T47D (cell line): ENCODE data around the gene MVP.
"Not testable (repeated sequence)": the region's sequence is repeated elsewhere in the genome, so short reads cannot be mapped to it uniquely, and the experiment has no call there.

Experiments used
- DNase-seq, 2 experiments: peaks; one replicate each; pipeline versions ENCODE4 v3.0.0 to v3.0.0-alpha.2; 2011 to 2012; ENCODE audit warnings: low read depth in 1 of 2, low spot score in 1 of 2
- JUND ChIP-seq: IDR thresholded peaks from 2 replicates; pipeline ENCODE4 v1.6.1; 2012; ENCODE audit warnings: low read depth
- in situ Hi-C: cut with HindIII; loops from 2 replicates; pipeline ENCODE4 v1.10.0; 2016; ENCODE audit warnings: low sequenced_read_pairs, low pct_unique_long_range_greater_than_20kb

The MVP gene

GRCh38 chr16:29790949-29791844, 29.1 kb upstream of the MVP start:
- TF ChIP-seq JUND: no peak
- DNase-seq: peak in 1 of 2 experiments; percentile 14

DNA sequence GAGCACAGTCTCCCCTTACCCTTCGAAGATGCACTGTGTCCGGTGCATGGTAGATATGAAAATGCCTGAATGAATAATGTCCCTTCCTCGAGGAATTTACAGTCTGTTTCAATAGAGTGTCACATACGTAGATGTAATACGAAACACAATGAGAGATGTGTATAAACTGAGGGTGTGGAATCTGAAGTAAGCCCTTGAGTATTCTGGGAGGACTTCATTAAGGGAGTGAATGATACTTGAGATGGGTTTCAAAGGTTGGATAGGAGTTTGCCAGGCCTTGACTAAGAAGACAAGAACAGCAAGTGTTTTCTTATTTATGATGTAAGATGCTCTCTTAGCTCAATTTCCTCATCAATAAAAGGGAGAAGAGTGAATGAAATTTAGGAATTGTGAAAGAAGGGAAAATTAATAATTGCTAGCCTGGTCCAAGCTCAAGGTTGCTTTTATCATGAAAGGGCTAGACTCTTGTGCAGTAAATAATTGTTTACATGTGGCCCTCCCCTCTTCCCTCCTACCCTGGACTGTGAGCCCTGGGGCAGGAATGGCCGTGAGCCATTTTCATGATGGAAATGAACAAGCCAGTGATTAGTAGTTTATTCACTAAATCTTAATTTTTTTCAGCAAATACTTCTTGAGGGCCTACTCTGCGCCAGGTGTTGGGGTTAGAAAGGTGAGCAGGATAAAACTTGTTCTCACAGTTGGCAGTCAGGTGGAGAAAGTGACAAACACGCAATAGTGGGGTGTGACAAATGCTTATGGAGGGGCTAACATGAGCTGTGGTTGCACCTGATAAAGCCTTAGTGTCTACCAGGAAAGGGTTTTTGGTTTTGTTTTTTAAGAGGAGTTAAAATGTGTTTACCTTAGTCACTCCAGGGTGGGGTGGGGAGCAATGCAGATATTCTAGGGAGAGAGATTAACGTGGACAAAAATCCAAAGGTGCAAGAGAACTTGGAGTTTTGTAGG, 28.1 kb upstream of the MVP start:
- no peak for TF ChIP-seq JUND
- in situ Hi-C loops: no loop called here
- DNase-seq: no peak

More at GRCh38 chr16:29790949-29791844, 29.1 kb upstream of the MVP start:
- in situ Hi-C loops: no loop called here

- in situ Hi-C loops, DNase-seq: not testable (repeated sequence)
Measured at GRCh38 chr16:29793153-29793552, 27.1 kb upstream of the MVP start.

DNA sequence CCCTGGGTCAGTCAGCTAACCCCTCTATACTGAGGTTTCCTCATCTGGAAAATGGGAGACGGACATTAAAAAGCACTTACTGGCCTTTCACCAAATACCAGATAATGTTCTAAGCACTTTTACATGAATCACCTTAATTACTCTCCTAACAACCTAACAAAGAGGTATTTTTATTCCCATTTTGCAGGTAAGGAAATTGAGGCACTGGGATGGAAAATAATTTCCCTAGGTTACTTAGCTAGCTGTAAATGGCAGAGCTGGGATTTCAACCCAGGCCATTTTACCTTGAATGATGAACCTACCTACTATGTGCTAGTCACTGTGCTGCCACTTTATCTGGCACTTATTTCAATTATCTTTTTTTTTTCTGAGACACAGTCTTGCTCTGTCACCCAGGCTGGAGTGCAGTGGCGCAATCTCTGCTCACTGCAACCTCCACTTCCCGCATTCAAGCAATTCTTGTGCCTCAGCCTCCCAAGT, 26.0 kb upstream of the MVP start:
- in situ Hi-C loops: no loop called here
- DNase-seq: no peak
- TF ChIP-seq JUND: no peak

DNA sequence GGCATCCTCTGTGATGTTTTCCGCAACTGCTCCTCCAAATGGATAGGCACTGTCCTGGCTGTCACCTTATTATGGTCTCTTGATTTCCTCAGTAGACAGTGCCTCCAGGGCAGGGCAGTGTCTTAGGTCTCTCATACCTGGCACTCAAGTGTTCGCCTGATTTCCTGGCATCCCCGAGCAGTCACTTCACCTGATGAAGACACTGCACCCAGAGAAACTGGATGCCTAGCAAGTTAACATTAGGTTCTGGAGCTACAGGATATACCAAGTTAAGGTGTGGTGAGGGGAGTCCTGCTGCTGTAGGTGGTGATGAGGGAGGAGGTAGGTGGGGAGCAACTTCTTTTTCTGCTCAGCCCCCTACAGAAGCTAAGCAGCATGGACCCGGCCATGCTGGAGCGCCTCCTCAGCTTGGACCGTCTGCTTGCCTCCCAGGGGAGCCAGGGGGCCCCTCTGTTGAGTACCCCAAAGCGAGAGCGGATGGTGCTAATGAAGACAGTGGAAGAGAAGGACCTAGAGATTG, 17.8 kb upstream of the MVP start:
- DNase-seq: no peak
- TF ChIP-seq JUND: no peak
- in situ Hi-C loops: no loop called here

DNA sequence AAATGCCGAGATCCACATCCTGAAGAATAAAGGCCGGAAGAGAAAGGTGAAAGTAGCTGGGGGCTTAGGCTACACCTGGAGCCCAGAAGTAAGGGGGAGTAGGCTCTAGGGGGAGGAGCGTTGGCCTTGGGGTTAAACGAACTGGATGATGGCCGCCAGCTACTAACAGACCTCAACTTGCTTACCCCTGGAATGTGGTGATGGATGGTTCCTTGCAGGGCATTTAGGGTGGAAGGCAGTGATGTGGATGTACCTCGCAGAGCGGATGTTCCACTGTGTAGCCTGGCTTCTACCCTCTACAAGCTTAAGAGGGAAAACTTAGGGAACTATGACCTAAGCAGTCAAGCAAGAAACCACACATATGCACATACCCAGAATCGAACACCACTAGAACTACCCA, 16.2 kb upstream of the MVP start:
- in situ Hi-C loops: no loop called here
- no peak for DNase-seq
- TF ChIP-seq JUND: no peak

GRCh38 chr16:29804455-29805231, 15.6 kb upstream of the MVP start:
- peak in 1 of 2 experiments; percentile 44 for DNase-seq
- in situ Hi-C loops: no loop called here
- no peak for TF ChIP-seq JUND

- in situ Hi-C loops: no loop called here
- TF ChIP-seq JUND: no peak
- peak; percentile 83 to 97 for DNase-seq
Measured at GRCh38 chr16:29805232-29806098, 14.8 kb upstream of the MVP start.

- no peak for TF ChIP-seq JUND
- in situ Hi-C loops: no loop called here
- no peak for DNase-seq
Measured at GRCh38 chr16:29806099-29806579, 14.1 kb upstream of the MVP start, which contains the start of gene MAZ. Gene MAZ (plus strand): TSS chr16:29806529. CDS start chr16:29806702, 173 bp downstream.

DNA sequence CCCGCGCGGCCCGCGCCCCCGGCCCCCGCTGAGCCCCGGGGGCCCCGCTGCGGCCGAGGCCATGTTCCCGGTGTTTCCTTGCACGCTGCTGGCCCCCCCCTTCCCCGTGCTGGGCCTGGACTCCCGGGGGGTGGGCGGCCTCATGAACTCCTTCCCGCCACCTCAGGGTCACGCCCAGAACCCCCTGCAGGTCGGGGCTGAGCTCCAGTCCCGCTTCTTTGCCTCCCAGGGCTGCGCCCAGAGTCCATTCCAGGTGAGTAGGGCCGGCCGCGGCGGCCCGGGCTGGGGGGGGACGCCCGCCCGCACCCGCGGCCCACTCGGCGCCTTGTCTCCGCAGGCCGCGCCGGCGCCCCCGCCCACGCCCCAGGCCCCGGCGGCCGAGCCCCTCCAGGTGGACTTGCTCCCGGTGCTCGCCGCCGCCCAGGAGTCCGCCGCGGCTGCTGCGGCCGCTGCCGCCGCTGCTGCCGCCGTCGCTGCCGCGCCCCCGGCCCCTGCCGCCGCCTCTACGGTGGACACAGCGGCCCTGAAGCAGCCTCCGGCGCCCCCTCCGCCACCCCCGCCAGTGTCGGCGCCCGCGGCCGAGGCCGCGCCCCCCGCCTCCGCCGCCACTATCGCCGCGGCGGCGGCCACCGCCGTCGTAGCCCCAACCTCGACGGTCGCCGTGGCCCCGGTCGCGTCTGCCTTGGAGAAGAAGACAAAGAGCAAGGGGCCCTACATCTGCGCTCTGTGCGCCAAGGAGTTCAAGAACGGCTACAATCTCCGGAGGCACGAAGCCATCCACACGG, 13.4 kb upstream of the MVP start:
- in situ Hi-C loops: no loop called here
- peak; percentile 42 to 84 for DNase-seq

More for the DNA sequence above, 13.4 kb upstream of the MVP start:
- TF ChIP-seq JUND: no peak
